Parathyroid adenoma (tissue), 2 donors: ENCODE results near the gene ATP1B3.
"Not testable (repeated sequence)": the region's sequence is repeated elsewhere in the genome, so short reads cannot be mapped to it uniquely, and the experiment has no call there.

ENCODE experiments used
- H2AFZ ChIP-seq: fragments of 300-600 bp; sonication (generic); one replicate; pipeline ENCODE4 v1.7.0; 2017; ENCODE audit warnings: antibody characterized with exemption, mild to moderate bottlenecking
- H3K27ac ChIP-seq: fragments of 300-600 bp; sonication (generic); one replicate; pipeline ENCODE4 v1.7.0; 2017
- H3K27me3 ChIP-seq: fragments of 300-600 bp; sonication (generic); one replicate; pipeline ENCODE4 v1.7.0; 2017; ENCODE audit warnings: low read length; ENCODE audit not compliant: control insufficient read depth, insufficient read depth
- H3K36me3 ChIP-seq: fragments of 300-600 bp; sonication (generic); one replicate; pipeline ENCODE4 v1.7.0; 2017; ENCODE audit warnings: low read length; ENCODE audit not compliant: control insufficient read depth, insufficient read depth
- H3K4me1 ChIP-seq: fragments of 300-600 bp; sonication (generic); one replicate; pipeline ENCODE4 v1.7.0; 2017; ENCODE audit warnings: control low read depth
- H3K4me2 ChIP-seq: fragments of 300-600 bp; sonication (generic); one replicate; pipeline ENCODE4 v1.7.0; 2017; ENCODE audit warnings: low read length
- H3K4me3 ChIP-seq: fragments of 300-600 bp; sonication (generic); one replicate; pipeline ENCODE4 v1.7.0; 2017; ENCODE audit warnings: low read depth, low read length
- H3K79me2 ChIP-seq: fragments of 300-600 bp; sonication (generic); one replicate; pipeline ENCODE4 v1.7.0; 2017; ENCODE audit warnings: control low read depth
- H3K9ac ChIP-seq: fragments of 300-600 bp; sonication (generic); one replicate; pipeline ENCODE4 v1.7.0; 2017; ENCODE audit warnings: mild to moderate bottlenecking
- H3K9me3 ChIP-seq: fragments of 300-600 bp; sonication (generic); one replicate; pipeline ENCODE4 v1.7.0; 2017; ENCODE audit warnings: low read length; ENCODE audit not compliant: control insufficient read depth
- TF ChIP-seq, protein P1 (sequence below): fragments of 300-600 bp; sonication (generic); IDR thresholded peaks from one replicate; pipeline ENCODE4 v1.7.0; 2017; ENCODE audit warnings: antibody characterized with exemption, mild to moderate bottlenecking
- donor health status: primary hyperparathyroidism.

ATP1B3 gene

DNA sequence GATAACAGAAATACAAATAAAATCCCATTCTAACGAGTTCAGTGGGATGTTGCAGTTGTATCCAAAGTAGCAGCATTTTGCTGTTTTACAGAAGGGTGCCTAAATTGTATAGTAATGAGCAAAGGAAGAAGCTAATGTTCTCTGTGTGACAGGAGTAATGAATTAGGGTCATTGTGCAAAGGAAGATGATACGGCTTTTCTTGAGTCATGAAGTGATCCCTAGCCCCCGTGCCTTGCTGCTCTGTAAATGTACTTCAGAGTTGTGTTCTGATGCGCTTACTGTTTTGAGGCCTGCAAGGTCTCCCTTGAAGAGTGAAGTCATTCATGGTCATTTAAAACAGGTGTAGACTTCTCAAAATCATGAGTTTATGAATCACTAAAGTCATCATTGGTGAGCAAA, 37.9 kb downstream of the ATP1B3 start:
- TF ChIP-seq, protein P1, sequence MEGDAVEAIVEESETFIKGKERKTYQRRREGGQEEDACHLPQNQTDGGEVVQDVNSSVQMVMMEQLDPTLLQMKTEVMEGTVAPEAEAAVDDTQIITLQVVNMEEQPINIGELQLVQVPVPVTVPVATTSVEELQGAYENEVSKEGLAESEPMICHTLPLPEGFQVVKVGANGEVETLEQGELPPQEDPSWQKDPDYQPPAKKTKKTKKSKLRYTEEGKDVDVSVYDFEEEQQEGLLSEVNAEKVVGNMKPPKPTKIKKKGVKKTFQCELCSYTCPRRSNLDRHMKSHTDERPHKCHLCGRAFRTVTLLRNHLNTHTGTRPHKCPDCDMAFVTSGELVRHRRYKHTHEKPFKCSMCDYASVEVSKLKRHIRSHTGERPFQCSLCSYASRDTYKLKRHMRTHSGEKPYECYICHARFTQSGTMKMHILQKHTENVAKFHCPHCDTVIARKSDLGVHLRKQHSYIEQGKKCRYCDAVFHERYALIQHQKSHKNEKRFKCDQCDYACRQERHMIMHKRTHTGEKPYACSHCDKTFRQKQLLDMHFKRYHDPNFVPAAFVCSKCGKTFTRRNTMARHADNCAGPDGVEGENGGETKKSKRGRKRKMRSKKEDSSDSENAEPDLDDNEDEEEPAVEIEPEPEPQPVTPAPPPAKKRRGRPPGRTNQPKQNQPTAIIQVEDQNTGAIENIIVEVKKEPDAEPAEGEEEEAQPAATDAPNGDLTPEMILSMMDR: no peak
- no peak overlapping the region for H2AFZ ChIP-seq
- H3K4me3 ChIP-seq: no peak overlapping the region
- no peaks in the 10 kb centered on the region for H3K36me3 ChIP-seq
- no peak overlapping the region for H3K27ac ChIP-seq
- no peaks in the 10 kb centered on the region for H3K79me2 ChIP-seq
- H3K9me3 ChIP-seq: no peaks in the 10 kb centered on the region
- no peaks in the 10 kb centered on the region for H3K27me3 ChIP-seq
- no peak overlapping the region for H3K4me2 ChIP-seq
- H3K4me1 ChIP-seq: no peaks in the 10 kb centered on the region
- no peak overlapping the region for H3K9ac ChIP-seq

DNA sequence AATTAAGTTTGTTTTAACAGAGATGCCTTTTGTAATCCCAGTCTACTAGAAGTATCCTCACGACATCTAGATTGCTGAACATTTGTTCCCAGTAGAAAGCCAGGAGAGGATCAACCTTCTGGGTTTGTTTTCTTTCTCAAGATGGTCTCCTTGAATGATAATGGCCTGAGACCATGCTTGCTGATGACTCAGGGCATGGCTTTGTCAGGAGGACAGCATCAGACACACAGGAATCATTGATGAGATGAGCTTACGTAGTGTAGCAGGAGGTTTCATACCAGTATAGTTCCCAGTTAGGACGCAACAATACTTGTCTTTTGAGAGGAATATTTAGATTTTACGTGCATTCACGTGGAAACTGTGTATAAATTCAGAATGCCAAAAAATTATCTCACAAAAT, 38.6 kb downstream of the ATP1B3 start:
- H3K79me2 ChIP-seq: no peaks in the 10 kb centered on the region
- H3K36me3 ChIP-seq: no peaks in the 10 kb centered on the region
- no peak overlapping the region for H2AFZ ChIP-seq
- H3K4me3 ChIP-seq: no peak overlapping the region
- H3K9ac ChIP-seq: no peak overlapping the region
- H3K4me1 ChIP-seq: no peaks in the 10 kb centered on the region
- H3K27ac ChIP-seq: no peak overlapping the region
- H3K9me3 ChIP-seq: no peaks in the 10 kb centered on the region
- H3K27me3 ChIP-seq: no peaks in the 10 kb centered on the region
- TF ChIP-seq, protein P1: no peak
- H3K4me2 ChIP-seq: no peak overlapping the region

DNA sequence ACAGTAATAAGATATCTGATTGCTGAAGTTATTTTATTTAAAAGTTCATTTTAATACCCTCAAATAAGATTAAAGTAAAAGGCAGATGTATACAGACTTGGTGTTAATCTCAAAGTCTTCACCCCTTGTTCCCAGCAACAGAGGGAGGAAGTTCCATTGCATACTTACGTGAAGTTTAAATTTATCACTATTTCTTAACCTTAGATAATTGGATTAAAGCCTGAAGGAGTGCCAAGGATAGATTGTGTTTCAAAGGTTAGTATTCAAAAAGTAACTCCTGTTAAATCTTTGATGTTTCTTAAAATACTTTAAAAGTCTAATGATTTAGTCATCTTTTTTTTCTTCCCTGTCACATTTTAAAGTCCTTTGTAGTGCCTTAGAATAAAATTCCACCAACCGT, 39.3 kb downstream of the ATP1B3 start:
- TF ChIP-seq, protein P1: no peak
- H3K79me2 ChIP-seq: no peaks in the 10 kb centered on the region

DNA sequence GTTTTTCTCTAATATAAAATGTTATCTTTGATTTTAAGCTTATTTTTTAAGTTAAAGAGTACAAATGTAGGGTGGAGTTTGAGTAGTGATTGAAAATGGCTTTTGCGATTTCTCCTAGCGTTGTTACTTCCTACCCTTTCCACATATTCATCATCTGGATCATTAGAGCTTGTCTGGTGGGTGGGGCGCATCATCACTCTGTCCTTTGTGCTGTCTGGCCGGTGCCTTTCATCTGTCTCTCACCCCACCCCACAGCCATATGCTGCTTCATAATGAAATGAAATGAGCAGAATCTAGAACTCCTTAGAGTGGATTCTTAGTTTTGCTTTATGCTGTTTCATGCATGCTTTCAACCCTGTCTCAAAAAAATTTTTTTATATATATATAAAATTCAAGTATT, 44.3 kb downstream of the ATP1B3 start:
- no peaks in the 10 kb centered on the region for H3K4me1 ChIP-seq
- no peaks in the 10 kb centered on the region for H3K9me3 ChIP-seq
- no peak overlapping the region for H3K4me3 ChIP-seq
- H3K36me3 ChIP-seq: no peaks in the 10 kb centered on the region
- H2AFZ ChIP-seq: no peak overlapping the region
- no peak overlapping the region for H3K4me2 ChIP-seq
- H3K27me3 ChIP-seq: no peaks in the 10 kb centered on the region
- no peak overlapping the region for H3K27ac ChIP-seq
- H3K9ac ChIP-seq: no peak overlapping the region
- TF ChIP-seq, protein P1: no peak
- no peaks in the 10 kb centered on the region for H3K79me2 ChIP-seq

More for the DNA sequence above, 39.3 kb downstream of the ATP1B3 start:
- Histone ChIP-seq H3K27me3 (no peaks in the 10 kb centered on the region), H2AFZ (no peak overlapping the region), H3K27ac (no peak overlapping the region), H3K36me3 (no peaks in the 10 kb centered on the region), H3K4me3 (no peak overlapping the region), H3K9ac (no peak overlapping the region), H3K4me2 (no peak overlapping the region), H3K9me3 (no peaks in the 10 kb centered on the region), H3K4me1 (no peaks in the 10 kb centered on the region)

DNA sequence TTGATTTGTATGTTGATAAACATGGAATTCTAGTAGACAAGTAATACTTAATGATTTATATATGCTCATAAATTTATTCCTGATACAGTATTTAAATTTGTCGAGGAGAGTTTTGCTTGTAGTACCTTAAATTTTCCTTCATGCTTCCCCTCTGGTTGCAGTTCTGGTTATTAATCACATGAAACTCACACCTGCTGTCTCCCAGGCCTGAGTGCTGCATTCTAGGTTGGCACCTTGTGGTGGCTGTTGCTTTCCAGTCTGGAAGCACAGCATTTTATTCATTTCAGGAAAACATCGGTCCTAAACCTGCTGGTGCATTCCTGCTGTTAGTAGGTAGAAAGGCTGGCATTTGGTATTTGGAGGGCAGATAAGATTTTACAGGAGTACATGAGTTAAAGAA, 44.9 kb downstream of the ATP1B3 start:
- Histone ChIP-seq H3K27me3 (no peaks in the 10 kb centered on the region), H3K36me3 (no peaks in the 10 kb centered on the region), H3K4me1 (no peaks in the 10 kb centered on the region)

DNA sequence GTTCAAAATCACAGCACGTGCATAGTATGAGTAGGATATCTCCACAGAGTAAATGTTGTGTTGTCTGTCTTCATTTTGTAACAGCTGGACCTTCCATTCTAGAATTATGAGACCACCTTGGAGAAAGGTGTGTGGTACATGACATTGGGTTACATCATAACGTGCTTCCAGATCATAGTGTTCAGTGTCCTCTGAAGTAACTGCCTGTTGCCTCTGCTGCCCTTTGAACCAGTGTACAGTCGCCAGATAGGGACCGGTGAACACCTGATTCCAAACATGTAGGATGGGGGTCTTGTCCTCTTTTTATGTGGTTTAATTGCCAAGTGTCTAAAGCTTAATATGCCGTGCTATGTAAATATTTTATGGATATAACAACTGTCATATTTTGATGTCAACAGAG, 49.2 kb downstream of the ATP1B3 start:
- H3K4me2 ChIP-seq, H3K9ac ChIP-seq, H3K36me3 ChIP-seq, H3K27me3 ChIP-seq, H2AFZ ChIP-seq, H3K9me3 ChIP-seq, H3K4me1 ChIP-seq, H3K4me3 ChIP-seq, H3K79me2 ChIP-seq, H3K27ac ChIP-seq: not testable (repeated sequence)

More for the DNA sequence above, 44.9 kb downstream of the ATP1B3 start:
- Histone ChIP-seq H3K27ac (no peak overlapping the region), H3K9me3 (no peaks in the 10 kb centered on the region), H3K9ac (no peak overlapping the region), H3K79me2 (no peaks in the 10 kb centered on the region), H2AFZ (no peak overlapping the region), H3K4me2 (no peak overlapping the region), H3K4me3 (no peak overlapping the region)
- TF ChIP-seq, protein P1: no peak
